ENCODE results near the gene FAM107B. TPM values are rescaled to one million over a fixed set of nuclear protein-coding genes. Genes with fewer than 3 reads are reported as not detected.

The FAM107B gene
- total and polyA plus RNA-seq, 10 of the 15 experiments (the other 5 are each of a cell fraction or from before 2014, with no cell fraction given): 22.9 to 162 (median 86.6) TPM

DNA sequence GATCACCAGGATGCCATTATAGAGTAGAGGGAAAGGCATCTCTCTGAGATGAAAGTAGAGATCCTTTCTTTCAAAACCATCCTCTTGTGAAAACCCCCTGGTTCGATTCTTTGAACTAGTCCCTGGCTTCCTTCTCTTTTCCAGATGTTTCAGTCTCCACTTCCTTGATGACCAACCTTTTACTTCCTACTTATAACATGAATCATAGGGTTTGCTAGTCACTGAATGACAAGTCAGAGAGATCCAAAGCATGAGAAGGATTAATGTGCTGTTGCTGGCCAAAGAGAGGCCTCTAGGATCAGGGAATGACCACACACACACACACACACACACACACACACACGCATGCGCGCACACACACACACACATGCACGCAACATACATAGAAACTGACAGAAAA lies 282.9 kb downstream of the FAM107B start (continued):
- TF ChIP-seq CUX1 (IDR thresholded peaks at IDR 0.05; ENCODE audit: insufficient replicate concordance, low read depth, low read length) (no peak), IRF4 (IDR thresholded peaks at IDR 0.05; ENCODE audit: low read depth, low read length) (no peak), NFXL1 (IDR thresholded peaks at IDR 0.05; ENCODE audit: borderline replicate concordance) (no peak), BCL3 (IDR thresholded peaks at IDR 0.05; ENCODE audit: borderline replicate concordance, insufficient read depth, low read depth, low read length, poor library complexity, severe bottlenecking) (no peak), IKZF1 (conservative IDR thresholded peaks at IDR 0.05) (no peak)
- TF ChIP-seq, protein P1, sequence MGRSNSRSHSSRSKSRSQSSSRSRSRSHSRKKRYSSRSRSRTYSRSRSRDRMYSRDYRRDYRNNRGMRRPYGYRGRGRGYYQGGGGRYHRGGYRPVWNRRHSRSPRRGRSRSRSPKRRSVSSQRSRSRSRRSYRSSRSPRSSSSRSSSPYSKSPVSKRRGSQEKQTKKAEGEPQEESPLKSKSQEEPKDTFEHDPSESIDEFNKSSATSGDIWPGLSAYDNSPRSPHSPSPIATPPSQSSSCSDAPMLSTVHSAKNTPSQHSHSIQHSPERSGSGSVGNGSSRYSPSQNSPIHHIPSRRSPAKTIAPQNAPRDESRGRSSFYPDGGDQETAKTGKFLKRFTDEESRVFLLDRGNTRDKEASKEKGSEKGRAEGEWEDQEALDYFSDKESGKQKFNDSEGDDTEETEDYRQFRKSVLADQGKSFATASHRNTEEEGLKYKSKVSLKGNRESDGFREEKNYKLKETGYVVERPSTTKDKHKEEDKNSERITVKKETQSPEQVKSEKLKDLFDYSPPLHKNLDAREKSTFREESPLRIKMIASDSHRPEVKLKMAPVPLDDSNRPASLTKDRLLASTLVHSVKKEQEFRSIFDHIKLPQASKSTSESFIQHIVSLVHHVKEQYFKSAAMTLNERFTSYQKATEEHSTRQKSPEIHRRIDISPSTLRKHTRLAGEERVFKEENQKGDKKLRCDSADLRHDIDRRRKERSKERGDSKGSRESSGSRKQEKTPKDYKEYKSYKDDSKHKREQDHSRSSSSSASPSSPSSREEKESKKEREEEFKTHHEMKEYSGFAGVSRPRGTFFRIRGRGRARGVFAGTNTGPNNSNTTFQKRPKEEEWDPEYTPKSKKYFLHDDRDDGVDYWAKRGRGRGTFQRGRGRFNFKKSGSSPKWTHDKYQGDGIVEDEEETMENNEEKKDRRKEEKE (IDR thresholded peaks at IDR 0.05): no peak

Measured in GM12878 (cell line).